Left lung (tissue), 10 donors: ENCODE data around the gene TMEM150C. TPM values are rescaled to one million over a fixed set of nuclear protein-coding genes. Genes with fewer than 3 reads are reported as not detected.

Experiments
- ATAC-seq: fragments of 200-7000 bp; cut with Tn5 transposase; one replicate; pipeline ENCODE4 v1.9.1; 2020; ENCODE audit warnings: moderate library complexity
- DNase-seq, 4 donors: peaks; one replicate each; pipeline ENCODE4 v3.0.0-alpha.2; 2013 to 2020
- H3K27ac ChIP-seq, 2 donors: fragments of 200-600 bp; sonication (generic) in 1 of 2; one replicate each; pipeline versions ENCODE4 v1.5.0 to v1.8.0; 2020 to 2021
- H3K27me3 ChIP-seq, 2 donors: fragments of 200-600 bp; sonication (generic) in 1 of 2; one replicate each; pipeline versions ENCODE4 v1.5.0 to v1.8.0; 2020 to 2021
- H3K36me3 ChIP-seq, 2 donors: fragments of 200-600 bp; sonication (generic) in 1 of 2; one replicate each; pipeline versions ENCODE4 v1.5.0 to v1.8.0; 2020 to 2021
- H3K4me1 ChIP-seq, 2 donors: fragments of 200-600 bp; one replicate each; pipeline ENCODE4 v1.8.0; 2021
- H3K4me3 ChIP-seq, 2 donors: fragments of 200-600 bp; sonication (generic) in 1 of 2; one replicate each; pipeline versions ENCODE4 v1.5.0 to v1.8.0; 2020 to 2021; ENCODE audit warnings: mild to moderate bottlenecking in 1 of 2
- H3K9me3 ChIP-seq, 2 donors: fragments of 200-600 bp; sonication (generic) in 1 of 2; one replicate each; pipeline versions ENCODE4 v1.5.0 to v1.8.0; 2020 to 2021
- intact Hi-C, 2 donors: fragments of 100-400 bp; cut with DNase I; formaldehyde crosslinking; loops; one replicate each; pipeline versions ENCODE4 v1.11.2 to v1.14.2; 2022
- polyA plus RNA-seq, 6 donors: library from polyadenylated mRNA; unstranded; fragments of 120-200 nt; gene quantifications; one replicate each; pipeline ENCODE4 v1.2.1, GENCODE V29; 2013; ENCODE audit not compliant: insufficient read length in 6 of 6
- total RNA-seq, 2 donors: library from RNA; stranded (reverse); fragmentation: NEBNext Ultra II Directional; extraction: Animal tissue kit (Norgen Biotek cat#: 25700); gene quantifications; one replicate each; pipeline ENCODE4 v1.2.1, GENCODE V29; 2021
- TF ChIP-seq, protein P1 (sequence below), 2 donors: fragments of 200-600 bp; sonication (generic) in 1 of 2; IDR thresholded peaks; one replicate each; pipeline versions ENCODE4 v1.5.0 to v1.8.0; 2021; ENCODE audit warnings: antibody characterized with exemption in 2 of 2
- donor health status: DM: no; HTN: yes; CAD: no.
- donor health status: DM: no; HTN: no; CAD: no.

Gene TMEM150C
- total and polyA plus RNA-seq, 8 donors = 4.3 to 18.9 (median 16.0) TPM

DNA sequence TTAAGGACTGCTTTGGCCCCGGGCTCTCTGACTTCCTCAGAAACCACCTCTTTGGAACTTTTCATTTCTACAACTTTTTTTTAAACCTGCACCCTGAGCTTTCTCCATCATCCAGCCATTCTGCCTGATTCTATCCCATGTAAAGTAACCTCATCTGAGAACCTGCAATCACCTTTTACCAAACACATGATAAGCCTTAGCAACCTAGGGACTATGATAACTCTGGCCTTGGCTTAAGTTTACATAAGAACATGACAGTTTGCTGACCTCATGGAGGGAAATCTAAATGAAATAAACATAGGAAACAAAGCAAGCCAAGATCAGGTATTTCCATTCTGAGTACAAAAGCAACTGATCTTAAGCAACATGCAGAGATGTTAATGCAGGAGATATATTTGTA is 15.7 kb upstream of the TMEM150C start:
- H3K36me3 ChIP-seq = no peaks in the 10 kb centered on the region
- H3K27me3 ChIP-seq = no peaks in the 10 kb centered on the region
- no peak overlapping the region for H3K4me3 ChIP-seq
- no peak overlapping the region for H3K27ac ChIP-seq
- TF ChIP-seq, protein P1, sequence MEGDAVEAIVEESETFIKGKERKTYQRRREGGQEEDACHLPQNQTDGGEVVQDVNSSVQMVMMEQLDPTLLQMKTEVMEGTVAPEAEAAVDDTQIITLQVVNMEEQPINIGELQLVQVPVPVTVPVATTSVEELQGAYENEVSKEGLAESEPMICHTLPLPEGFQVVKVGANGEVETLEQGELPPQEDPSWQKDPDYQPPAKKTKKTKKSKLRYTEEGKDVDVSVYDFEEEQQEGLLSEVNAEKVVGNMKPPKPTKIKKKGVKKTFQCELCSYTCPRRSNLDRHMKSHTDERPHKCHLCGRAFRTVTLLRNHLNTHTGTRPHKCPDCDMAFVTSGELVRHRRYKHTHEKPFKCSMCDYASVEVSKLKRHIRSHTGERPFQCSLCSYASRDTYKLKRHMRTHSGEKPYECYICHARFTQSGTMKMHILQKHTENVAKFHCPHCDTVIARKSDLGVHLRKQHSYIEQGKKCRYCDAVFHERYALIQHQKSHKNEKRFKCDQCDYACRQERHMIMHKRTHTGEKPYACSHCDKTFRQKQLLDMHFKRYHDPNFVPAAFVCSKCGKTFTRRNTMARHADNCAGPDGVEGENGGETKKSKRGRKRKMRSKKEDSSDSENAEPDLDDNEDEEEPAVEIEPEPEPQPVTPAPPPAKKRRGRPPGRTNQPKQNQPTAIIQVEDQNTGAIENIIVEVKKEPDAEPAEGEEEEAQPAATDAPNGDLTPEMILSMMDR (IDR thresholded peaks at IDR 0.05) = no peak
- H3K9me3 ChIP-seq = no peaks in the 10 kb centered on the region
- no peaks in the 10 kb centered on the region for H3K4me1 ChIP-seq
- intact Hi-C loops = no loop called here
- DNase-seq (no peak), ATAC-seq (no peak)

DNA sequence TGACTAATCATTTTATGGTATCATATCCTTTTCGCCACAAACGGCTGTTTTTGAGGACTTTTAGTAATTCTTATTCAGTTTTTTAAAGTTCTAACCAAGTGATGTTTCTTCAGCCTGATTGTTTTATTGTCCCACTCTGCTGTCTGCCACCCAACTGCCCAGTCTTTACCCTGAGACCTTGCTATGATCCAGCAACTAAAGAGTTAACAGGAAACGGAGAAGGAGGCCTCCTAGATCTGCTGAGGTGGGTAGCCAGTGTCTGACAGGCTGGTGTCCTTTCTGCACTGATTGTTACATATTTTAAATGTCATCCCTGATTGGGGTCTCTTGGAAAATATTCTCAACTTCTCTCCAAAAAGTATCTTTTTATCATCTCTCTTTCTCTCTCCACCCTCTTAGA is 7.9 kb upstream of the TMEM150C start:
- intact Hi-C loops = no loop called here
- Histone ChIP-seq H3K36me3 (no peaks in the 10 kb centered on the region), H3K4me1 (no peaks in the 10 kb centered on the region), H3K4me3 (no peak overlapping the region), H3K9me3 (no peaks in the 10 kb centered on the region), H3K27me3 (no peaks in the 10 kb centered on the region), H3K27ac (no peak overlapping the region)
- DNase-seq (no peak), ATAC-seq (no peak)
- TF ChIP-seq, protein P1 (IDR thresholded peaks at IDR 0.05) = no peak

DNA sequence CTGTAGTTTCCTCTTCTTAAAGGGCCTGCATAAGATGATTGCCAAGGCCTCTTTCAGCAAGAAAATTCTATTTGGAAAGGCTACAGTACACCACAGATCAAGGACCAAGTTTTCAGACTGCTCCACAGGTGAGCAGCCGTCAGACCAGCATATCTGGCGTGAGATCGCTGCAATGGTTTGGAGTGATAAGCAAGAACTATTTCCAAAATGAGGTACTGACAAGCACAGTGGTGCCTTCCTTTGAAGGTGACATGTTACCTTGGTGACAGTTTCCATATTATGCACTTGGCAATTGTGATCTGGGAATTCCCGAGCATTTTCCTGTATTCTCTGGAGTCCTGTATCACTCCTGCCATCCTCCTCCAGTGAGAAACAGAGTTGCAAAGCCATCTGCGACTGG is 7.3 kb upstream of the TMEM150C start:
- H3K27me3 ChIP-seq = no peaks in the 10 kb centered on the region
- H3K36me3 ChIP-seq = no peaks in the 10 kb centered on the region
- TF ChIP-seq, protein P1 (IDR thresholded peaks at IDR 0.05) = no peak
- no peak overlapping the region for H3K27ac ChIP-seq
- H3K4me3 ChIP-seq = no peak overlapping the region
- no peak for DNase-seq
- no peaks in the 10 kb centered on the region for H3K4me1 ChIP-seq
- H3K9me3 ChIP-seq = no peaks in the 10 kb centered on the region
- no peak for ATAC-seq
- intact Hi-C loops = no loop called here

DNA sequence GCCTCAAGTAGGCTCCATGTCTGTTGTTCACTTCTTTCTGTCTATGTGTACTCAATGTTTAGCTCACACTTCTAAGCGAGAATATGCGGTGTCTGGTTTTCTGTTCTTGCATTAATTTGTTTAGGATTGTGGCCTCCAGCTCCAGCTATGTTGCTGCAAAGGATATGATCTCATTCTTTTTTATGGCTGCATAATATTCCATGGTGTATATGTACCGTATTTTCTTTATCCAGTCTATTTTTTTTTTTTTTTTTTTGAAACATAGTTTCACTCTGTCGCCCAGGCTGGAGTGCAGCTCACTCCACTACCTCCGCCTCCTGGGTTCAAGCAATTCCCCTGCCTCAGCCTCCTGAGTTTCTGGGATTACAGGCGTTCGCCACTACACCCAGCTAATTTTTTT is 5.7 kb upstream of the TMEM150C start:
- DNase-seq = no peak
- no peak overlapping the region for H3K4me3 ChIP-seq
- peaks cover 0 to 16% of the 10 kb centered on the region in 2 donors for H3K27me3 ChIP-seq
- TF ChIP-seq, protein P1 (IDR thresholded peaks at IDR 0.05) = no peak
- H3K36me3 ChIP-seq = no peaks in the 10 kb centered on the region
- ATAC-seq = no peak
- peaks cover 0 to 1% of the 10 kb centered on the region in 2 donors for H3K4me1 ChIP-seq
- no peak overlapping the region for H3K27ac ChIP-seq
- H3K9me3 ChIP-seq = no peaks in the 10 kb centered on the region
- intact Hi-C loops = no loop called here

DNA sequence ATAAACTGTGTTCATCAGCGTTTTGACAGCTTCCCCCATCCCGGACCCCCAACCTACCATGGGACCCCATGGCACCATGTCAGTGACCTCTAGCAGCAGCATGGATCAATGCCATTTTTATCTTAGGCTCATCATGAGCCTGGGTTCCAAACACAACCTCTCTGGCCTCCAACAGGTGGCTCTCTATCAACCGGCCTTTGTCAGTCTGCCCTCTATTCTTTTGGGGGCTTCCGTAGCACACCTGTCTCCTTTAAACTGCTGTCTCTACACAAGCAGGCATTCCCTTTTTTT is 721 bp upstream of the TMEM150C start:
- H3K9me3 ChIP-seq = no peaks in the 10 kb centered on the region
- H3K4me3 ChIP-seq = no peak overlapping the region
- peaks cover 0 to 9% of the 10 kb centered on the region in 2 donors for H3K4me1 ChIP-seq
- H3K36me3 ChIP-seq = no peaks in the 10 kb centered on the region
- TF ChIP-seq, protein P1 (IDR thresholded peaks at IDR 0.05) = no peak
- no peak for DNase-seq
- no peak overlapping the region for H3K27ac ChIP-seq
- intact Hi-C loops = no loop called here
- peaks cover 0 to 49% of the 10 kb centered on the region in 2 donors for H3K27me3 ChIP-seq
- ATAC-seq = no peak
